Thyroid gland (tissue), 4 donors: ENCODE data around the gene RASGRP3.

Experiments
- POLR2A ChIP-seq, 2 donors: fragments of 450-650 bp; IDR thresholded peaks; one replicate each; pipeline ENCODE4 v1.6.1; 2017; ENCODE audit warnings: antibody characterized with exemption in 2 of 2, mild to moderate bottlenecking in 2 of 2, moderate library complexity in 1 of 2
- TF ChIP-seq, protein P1 (sequence below), 6 experiments: fragments of 200-600 bp in 3 of 6; fragments of 450-650 bp in 3 of 6; sonication (generic) in 3 of 6; IDR thresholded peaks; one replicate each; pipeline ENCODE4 v1.5.1; 2016 to 2019; ENCODE audit warnings: antibody characterized with exemption in 6 of 6, mild to moderate bottlenecking in 2 of 6, inconsistent platforms in 1 of 6, moderate library complexity in 1 of 6

DNA sequence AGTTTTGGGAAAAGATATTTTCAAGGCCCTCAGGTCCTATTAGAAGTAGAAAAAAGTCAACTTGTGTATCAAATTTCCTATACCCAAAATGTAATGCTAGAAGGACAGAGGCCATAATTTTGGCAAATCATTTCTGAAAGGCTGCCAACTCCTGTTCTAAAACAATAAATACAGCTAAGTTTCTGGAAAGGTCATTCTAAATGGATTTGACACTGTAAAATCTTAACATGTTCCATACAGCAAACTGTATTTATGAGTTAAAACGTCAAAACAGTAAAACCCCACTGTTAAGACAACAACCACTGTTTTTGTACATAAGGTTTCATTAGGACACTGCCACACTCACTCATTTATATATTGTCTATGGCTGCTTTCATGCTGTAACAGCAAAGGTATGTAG lies 113.0 kb downstream of the RASGRP3 start:
- TF ChIP-seq, protein P1, sequence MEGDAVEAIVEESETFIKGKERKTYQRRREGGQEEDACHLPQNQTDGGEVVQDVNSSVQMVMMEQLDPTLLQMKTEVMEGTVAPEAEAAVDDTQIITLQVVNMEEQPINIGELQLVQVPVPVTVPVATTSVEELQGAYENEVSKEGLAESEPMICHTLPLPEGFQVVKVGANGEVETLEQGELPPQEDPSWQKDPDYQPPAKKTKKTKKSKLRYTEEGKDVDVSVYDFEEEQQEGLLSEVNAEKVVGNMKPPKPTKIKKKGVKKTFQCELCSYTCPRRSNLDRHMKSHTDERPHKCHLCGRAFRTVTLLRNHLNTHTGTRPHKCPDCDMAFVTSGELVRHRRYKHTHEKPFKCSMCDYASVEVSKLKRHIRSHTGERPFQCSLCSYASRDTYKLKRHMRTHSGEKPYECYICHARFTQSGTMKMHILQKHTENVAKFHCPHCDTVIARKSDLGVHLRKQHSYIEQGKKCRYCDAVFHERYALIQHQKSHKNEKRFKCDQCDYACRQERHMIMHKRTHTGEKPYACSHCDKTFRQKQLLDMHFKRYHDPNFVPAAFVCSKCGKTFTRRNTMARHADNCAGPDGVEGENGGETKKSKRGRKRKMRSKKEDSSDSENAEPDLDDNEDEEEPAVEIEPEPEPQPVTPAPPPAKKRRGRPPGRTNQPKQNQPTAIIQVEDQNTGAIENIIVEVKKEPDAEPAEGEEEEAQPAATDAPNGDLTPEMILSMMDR (IDR thresholded peaks at IDR 0.05) = no peak
- TF ChIP-seq POLR2A (IDR thresholded peaks at IDR 0.05) = no peak
